ENCODE results near the gene CMTM3.

CMTM3 gene

DNA sequence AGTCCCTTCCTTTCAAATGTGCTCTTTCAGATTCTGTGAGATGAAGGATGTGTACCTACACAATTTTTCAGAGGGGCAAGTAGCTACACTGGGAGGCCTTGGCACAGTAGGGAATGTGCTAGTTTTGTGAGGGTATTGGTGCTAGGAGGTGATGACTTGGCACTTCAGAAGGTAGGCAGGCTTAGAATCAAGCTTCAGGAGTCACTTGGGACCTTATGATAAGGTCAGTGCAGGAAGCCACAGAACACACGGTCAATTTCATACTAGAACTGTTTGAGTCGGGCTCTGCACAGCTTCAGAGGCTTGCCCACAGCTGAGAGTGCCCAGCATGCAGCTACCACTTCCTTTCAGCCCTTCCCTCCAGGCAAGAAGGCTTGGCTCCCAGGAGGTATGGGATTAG lies 32.1 kb upstream of the CMTM3 start:
- Histone ChIP-seq H3K27me3 (ENCODE audit: insufficient read depth, low read depth, severe bottlenecking) (no peaks in the 10 kb centered on the region), H3K36me3 (peaks cover 4% of the 10 kb centered on the region; the same call in 1 of the 2 replicates), H3K9me3 (ENCODE audit: severe bottlenecking) (no peaks in the 10 kb centered on the region), H3K27ac (no peak overlapping the region), H3K4me3 (ENCODE audit: low read depth, low read length) (no peak overlapping the region)
- DNase-seq: no peak
- TF ChIP-seq, protein P1, sequence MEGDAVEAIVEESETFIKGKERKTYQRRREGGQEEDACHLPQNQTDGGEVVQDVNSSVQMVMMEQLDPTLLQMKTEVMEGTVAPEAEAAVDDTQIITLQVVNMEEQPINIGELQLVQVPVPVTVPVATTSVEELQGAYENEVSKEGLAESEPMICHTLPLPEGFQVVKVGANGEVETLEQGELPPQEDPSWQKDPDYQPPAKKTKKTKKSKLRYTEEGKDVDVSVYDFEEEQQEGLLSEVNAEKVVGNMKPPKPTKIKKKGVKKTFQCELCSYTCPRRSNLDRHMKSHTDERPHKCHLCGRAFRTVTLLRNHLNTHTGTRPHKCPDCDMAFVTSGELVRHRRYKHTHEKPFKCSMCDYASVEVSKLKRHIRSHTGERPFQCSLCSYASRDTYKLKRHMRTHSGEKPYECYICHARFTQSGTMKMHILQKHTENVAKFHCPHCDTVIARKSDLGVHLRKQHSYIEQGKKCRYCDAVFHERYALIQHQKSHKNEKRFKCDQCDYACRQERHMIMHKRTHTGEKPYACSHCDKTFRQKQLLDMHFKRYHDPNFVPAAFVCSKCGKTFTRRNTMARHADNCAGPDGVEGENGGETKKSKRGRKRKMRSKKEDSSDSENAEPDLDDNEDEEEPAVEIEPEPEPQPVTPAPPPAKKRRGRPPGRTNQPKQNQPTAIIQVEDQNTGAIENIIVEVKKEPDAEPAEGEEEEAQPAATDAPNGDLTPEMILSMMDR (IDR thresholded peaks at IDR 0.05; ENCODE audit: low read depth, low read length): no peak

- no peak for DNase-seq
- Histone ChIP-seq H3K9me3 (ENCODE audit: severe bottlenecking) (no peaks in the 10 kb centered on the region), H3K4me3 (ENCODE audit: low read depth, low read length) (no peak overlapping the region), H3K36me3 (no peaks in the 10 kb centered on the region), H3K27me3 (ENCODE audit: insufficient read depth, low read depth, severe bottlenecking) (no peaks in the 10 kb centered on the region), H3K27ac (no peak overlapping the region)
- TF ChIP-seq, protein P1 (IDR thresholded peaks at IDR 0.05; ENCODE audit: low read depth, low read length): no peak
Observed at GRCh38 chr16:66574081-66574480, 30.4 kb upstream of the CMTM3 start.

DNA sequence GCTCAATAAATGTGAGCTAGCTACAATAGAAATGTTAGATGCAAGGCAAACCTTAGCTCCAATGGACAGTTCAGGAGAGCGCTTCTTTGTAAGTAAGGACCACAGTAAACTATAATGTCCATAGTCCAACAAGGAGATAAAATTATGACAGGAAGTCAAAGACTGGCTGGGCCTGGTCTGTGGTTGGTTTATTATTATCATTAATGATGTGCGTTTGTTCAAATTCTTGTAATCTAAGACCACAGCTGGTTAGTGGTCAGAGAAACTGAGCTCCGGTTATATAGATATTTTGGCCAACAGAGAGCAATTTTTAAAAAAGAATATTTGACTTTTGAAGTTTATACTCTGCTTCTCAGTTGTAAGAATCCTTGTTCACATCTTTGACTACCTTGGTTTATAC lies 30.0 kb upstream of the CMTM3 start:
- DNase-seq: no peak
- Histone ChIP-seq H3K27ac (no peak overlapping the region), H3K9me3 (ENCODE audit: severe bottlenecking) (no peaks in the 10 kb centered on the region), H3K4me3 (ENCODE audit: low read depth, low read length) (no peak overlapping the region), H3K36me3 (no peaks in the 10 kb centered on the region), H3K27me3 (ENCODE audit: insufficient read depth, low read depth, severe bottlenecking) (no peaks in the 10 kb centered on the region)
- TF ChIP-seq, protein P1 (IDR thresholded peaks at IDR 0.05; ENCODE audit: low read depth, low read length): no peak

- no peaks in the 10 kb centered on the region for H3K9me3 ChIP-seq (ENCODE audit: severe bottlenecking)
- no peaks in the 10 kb centered on the region for H3K36me3 ChIP-seq
- no peak overlapping the region for H3K4me3 ChIP-seq (ENCODE audit: low read depth, low read length)
- H3K27ac ChIP-seq: no peak overlapping the region
- DNase-seq: no peak
- TF ChIP-seq, protein P1 (IDR thresholded peaks at IDR 0.05; ENCODE audit: low read depth, low read length): no peak
- H3K27me3 ChIP-seq (ENCODE audit: insufficient read depth, low read depth, severe bottlenecking): no peaks in the 10 kb centered on the region
Observed at GRCh38 chr16:66575060-66575459, 29.4 kb upstream of the CMTM3 start.

DNA sequence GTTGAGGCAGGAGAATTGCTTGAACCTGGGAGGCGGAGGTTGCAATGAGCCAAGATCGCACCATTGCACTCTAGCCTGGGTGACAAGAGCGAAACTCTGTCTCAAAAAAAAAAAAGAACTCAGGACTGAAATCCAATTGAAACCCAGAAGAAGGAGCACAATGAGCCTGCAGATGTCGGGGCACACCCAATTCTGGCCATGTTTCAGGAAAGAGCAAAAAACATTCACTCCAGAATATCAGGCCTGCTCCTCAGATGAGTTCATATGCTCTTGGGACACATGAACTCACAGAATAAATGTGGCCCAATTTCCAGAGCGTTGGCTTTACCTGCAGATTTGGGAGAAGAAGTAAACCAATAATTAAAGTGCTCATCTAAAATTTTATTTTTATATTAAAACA lies 28.2 kb upstream of the CMTM3 start:
- no peak for DNase-seq
- no peaks in the 10 kb centered on the region for H3K9me3 ChIP-seq (ENCODE audit: severe bottlenecking)
- H3K27me3 ChIP-seq (ENCODE audit: insufficient read depth, low read depth, severe bottlenecking): no peaks in the 10 kb centered on the region
- TF ChIP-seq, protein P1 (IDR thresholded peaks at IDR 0.05; ENCODE audit: low read depth, low read length): no peak
- no peaks in the 10 kb centered on the region for H3K36me3 ChIP-seq
- no peak overlapping the region for H3K27ac ChIP-seq
- no peak overlapping the region for H3K4me3 ChIP-seq (ENCODE audit: low read depth, low read length)
